B cell (primary cell): ENCODE measurements around the gene MEF2C. TPM values are rescaled to one million over a fixed set of nuclear protein-coding genes. Genes with fewer than 3 reads are reported as not detected.
"Not testable (repeated sequence)": the region's sequence is repeated elsewhere in the genome, so short reads cannot be mapped to it uniquely, and the experiment has no call there.

Source experiments
- ATAC-seq: fragments of 200-7000 bp; cut with Tn5 transposase; one replicate; pipeline ENCODE4 v1.10.0; 2021; ENCODE audit warnings: low read depth, mild to moderate bottlenecking, moderate number of reproducible peaks, moderate library complexity
- CTCF ChIA-PET: fragments of 350-600 bp; sonication (Branson Sonifier 250); formaldehyde crosslinking; loops from one replicate; lab custom pipeline; 2021; ENCODE audit warnings: antibody characterized with exemption, inconsistent platforms; lab: Charles Lee
- POLR2A ChIA-PET: fragments of 350-600 bp; sonication (Branson Sonifier 250); formaldehyde crosslinking; loops from one replicate; lab custom pipeline; 2021; ENCODE audit warnings: antibody characterized with exemption; lab: Charles Lee
- DNase-seq: peaks from one replicate; pipeline ENCODE4 v3.0.0; 2013
- H2AFZ ChIP-seq: 2 replicates; pipeline ENCODE4 v1.6.1; 2012; ENCODE audit warnings: mild to moderate bottlenecking, low read depth, low read length; ENCODE audit not compliant: insufficient read depth, poor library complexity, severe bottlenecking
- H3K27ac ChIP-seq, 2 donors: 1 replicate in 1 of 2; 2 replicates in 1 of 2; pipeline ENCODE4 v1.5.1; 2012 to 2013; ENCODE audit warnings: low read length in 2 of 2, mild to moderate bottlenecking in 2 of 2, moderate library complexity in 1 of 2
- H3K27me3 ChIP-seq, 4 experiments: fragments of 200-600 bp in 1 of 4; sonication (generic) in 1 of 4; replicated peaks in 1 of 4; 1 replicate in 2 of 4; 2 replicates in 2 of 4; pipeline versions ENCODE4 v1.6.1 to v1.7.0; 2013 to 2016; ENCODE audit warnings: low read length in 3 of 4, mild to moderate bottlenecking in 2 of 4, mixed read lengths in 1 of 4, moderate library complexity in 1 of 4; ENCODE audit not compliant: insufficient read depth in 4 of 4, control insufficient read depth in 3 of 4; ENCODE audit errors: control extremely low read depth in 1 of 4
- H3K36me3 ChIP-seq, 2 experiments: replicated peaks in 1 of 2; 1 replicate in 1 of 2; 2 replicates in 1 of 2; pipeline versions ENCODE4 v1.6.1 to v1.7.1; 2013; ENCODE audit warnings: low read length in 1 of 2; ENCODE audit not compliant: insufficient read depth in 2 of 2, control insufficient read depth in 1 of 2; ENCODE audit errors: control extremely low read depth in 1 of 2, extremely low read depth in 1 of 2
- H3K4me1 ChIP-seq, 2 donors: fragments of 200-600 bp in 1 of 2; sonication (generic) in 1 of 2; 1 replicate in 1 of 2; 2 replicates in 1 of 2; pipeline versions ENCODE4 v1.5.1 to v1.6.1; 2013 to 2017; ENCODE audit warnings: low read length in 2 of 2; ENCODE audit not compliant: control insufficient read depth in 2 of 2, insufficient read depth in 2 of 2
- H3K4me2 ChIP-seq: replicated peaks from 2 replicates; pipeline ENCODE3; 2012; ENCODE audit warnings: mild to moderate bottlenecking, low read depth, low read length; ENCODE audit not compliant: poor library complexity, severe bottlenecking
- H3K4me3 ChIP-seq, 5 experiments: fragments of 200-600 bp in 1 of 5; sonication (generic) in 1 of 5; 1 replicate in 3 of 5; 2 replicates in 2 of 5; pipeline versions ENCODE4 v1.5.1 to v1.7.0; 2011 to 2016; ENCODE audit warnings: low read length in 4 of 5, mild to moderate bottlenecking in 4 of 5, low read depth in 2 of 5, control low read depth in 1 of 5, moderate library complexity in 1 of 5; ENCODE audit not compliant: insufficient read depth in 1 of 5; ENCODE audit errors: control extremely low read depth in 1 of 5, extremely low read depth in 1 of 5
- H3K79me2 ChIP-seq: fragments of 200-600 bp; sonication (generic); one replicate; pipeline ENCODE4 v1.6.0; 2016; ENCODE audit warnings: low read length; ENCODE audit not compliant: control insufficient read depth, insufficient read depth
- H3K9ac ChIP-seq: fragments of 200-600 bp; sonication (generic); 2 replicates; pipeline ENCODE4 v1.6.1; 2017; ENCODE audit warnings: mild to moderate bottlenecking, low read length, moderate library complexity
- H3K9me3 ChIP-seq, 3 donors: one replicate each; pipeline versions ENCODE4 v1.6.1 to v1.7.1; 2013; ENCODE audit warnings: low read length in 2 of 3; ENCODE audit not compliant: control insufficient read depth in 2 of 3, insufficient read depth in 1 of 3; ENCODE audit errors: control extremely low read depth in 1 of 3
- H4K20me1 ChIP-seq: 2 replicates; pipeline ENCODE4 v1.6.0; 2012; ENCODE audit warnings: mild to moderate bottlenecking, low read length; ENCODE audit not compliant: insufficient read depth, control insufficient read depth, poor library complexity, severe bottlenecking
- H3K27ac Mint-ChIP-seq: one replicate; pipeline ENCODE4 v1.8.0; 2021; ENCODE audit warnings: mixed read lengths
- H3K27me3 Mint-ChIP-seq: one replicate; pipeline ENCODE4 v1.8.0; 2021; ENCODE audit warnings: mixed read lengths
- H3K4me1 Mint-ChIP-seq: one replicate; pipeline ENCODE4 v1.8.0; 2021; ENCODE audit warnings: mixed read lengths
- H3K4me3 Mint-ChIP-seq: one replicate; pipeline ENCODE4 v1.8.0; 2021; ENCODE audit warnings: mixed read lengths
- H3K9me3 Mint-ChIP-seq: one replicate; pipeline ENCODE4 v1.8.0; 2022; ENCODE audit warnings: mixed read lengths; ENCODE audit not compliant: insufficient read depth
- EZH2 ChIP-seq: IDR thresholded peaks from 2 replicates; pipeline ENCODE4 v1.6.1; 2012; ENCODE audit warnings: borderline replicate concordance, low read depth, mild to moderate bottlenecking, moderate library complexity, low read length; ENCODE audit not compliant: insufficient read depth, poor library complexity, severe bottlenecking
- WGBS: methylation state at CpG from one replicate; pipeline ENCODE4 v1.1.5; 2013; ENCODE audit warnings: missing lambda C conversion rate; ENCODE audit not compliant: insufficient coverage; 5-methylcytosine and 5-hydroxymethylcytosine counted together
- intact Hi-C: fragments of 100-400 bp; cut with micrococcal nuclease; formaldehyde crosslinking; loops from one replicate; pipeline ENCODE4 v1.10.0; 2022
- polyA plus RNA-seq: library from polyadenylated mRNA; depleted of rRNA; stranded (reverse); fragments of >200 nt; gene quantifications from 2 replicates; pipeline ENCODE4 v1.2.3, GENCODE V29; 2012
- total RNA-seq, 2 donors: library from RNA; stranded (reverse); fragments of 120-200 nt in 1 of 2; gene quantifications; 1 replicate in 1 of 2; 2 replicates in 1 of 2; pipeline versions ENCODE4 v1.2.3 to v1.2.4, GENCODE V29; 2013 to 2022
- TF ChIP-seq, protein P1 (sequence below): fragments of 200-600 bp; IDR thresholded peaks from one replicate; pipeline ENCODE4 v1.8.0; 2022; ENCODE audit warnings: antibody characterized with exemption, mild to moderate bottlenecking

Gene MEF2C
- total and polyA plus RNA-seq, 2 donors (not counting 1 experiment from before 2014, with no cell fraction given) = 97.4 to 354 TPM

DNA sequence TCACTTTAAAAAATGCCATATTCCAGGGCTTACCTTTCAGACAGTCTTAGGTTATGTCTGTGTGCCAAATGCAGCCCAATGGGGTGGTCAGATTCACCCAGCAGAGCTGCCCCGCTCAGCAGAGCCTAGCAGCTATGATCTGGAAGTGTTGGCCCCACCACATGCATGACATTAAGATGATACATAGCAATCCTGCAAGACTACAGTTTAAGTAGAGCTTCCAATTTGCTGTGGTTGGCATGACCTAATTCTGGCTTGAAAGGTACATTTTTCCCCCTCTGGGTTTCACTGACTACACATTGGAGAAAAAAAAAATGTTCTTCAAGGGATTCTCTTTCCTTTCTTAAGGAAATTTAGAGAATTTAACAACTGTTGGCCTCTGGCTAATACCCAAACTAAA is 22.5 kb downstream of the MEF2C start:
- H3K4me1 Mint-ChIP-seq = peaks cover 39% of the 10 kb centered on the region
- H3K36me3 ChIP-seq = peaks cover 28 to 70% of the 10 kb centered on the region in 2 experiments

DNA sequence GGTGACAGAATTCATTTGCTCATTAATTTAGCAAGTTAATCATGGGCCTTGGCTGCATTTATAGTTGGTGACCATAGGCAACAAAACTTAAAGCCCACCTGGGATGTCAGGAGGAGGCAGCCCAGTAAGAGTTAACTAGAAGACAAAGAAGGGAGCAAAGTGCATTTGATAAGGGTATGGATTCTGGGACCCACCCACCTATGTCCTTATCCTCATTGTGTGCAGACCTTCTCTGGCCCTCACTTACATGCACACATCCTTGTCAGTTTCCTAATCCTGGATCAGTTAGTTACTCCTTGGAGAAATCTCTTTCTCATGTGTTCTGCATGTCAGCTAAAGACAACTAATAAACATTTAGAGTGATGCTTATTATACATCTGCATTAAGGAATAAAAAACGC is 24.6 kb downstream of the MEF2C start:
- no CpG with 5 or more reads among the region's 1 CpG for WGBS
- H3K27me3 ChIP-seq = no peaks in the 10 kb centered on the region
- peaks cover 0 to 11% (median 10%) of the 10 kb centered on the region in 3 donors for H3K9me3 ChIP-seq
- H3K79me2 ChIP-seq = peaks cover 97% of the 10 kb centered on the region
- CTCF ChIA-PET = no interaction called here
- H4K20me1 ChIP-seq = peaks cover 2% of the 10 kb centered on the region
- Mint-ChIP-seq H3K4me3 (no peak overlapping the region), H3K4me1 (peaks cover 48% of the 10 kb centered on the region), H3K27me3 (no peaks in the 10 kb centered on the region), H3K9me3 (peaks cover 5% of the 10 kb centered on the region), H3K27ac (peak overlapping the region; percentile 8)
- H3K4me2 ChIP-seq = no peak overlapping the region
- H3K4me1 ChIP-seq = peaks cover 6 to 7% of the 10 kb centered on the region in 2 donors
- H3K9ac ChIP-seq = no peak overlapping the region
- H2AFZ ChIP-seq = no peak overlapping the region
- intact Hi-C loops = loop anchor here (2.0 kb wide), 1 partner anchor 14 kb away; no protein-coding TSS in a partner anchor
- H3K27ac ChIP-seq = peak overlapping the region in 1 of 2 donors; percentile 60
- POLR2A ChIA-PET = no interaction called here
- DNase-seq (no peak), ATAC-seq (no peak)
- peaks cover 28 to 69% of the 10 kb centered on the region in 2 experiments for H3K36me3 ChIP-seq
- H3K4me3 ChIP-seq = no peak overlapping the region
- TF ChIP-seq EZH2 = no peak
- TF ChIP-seq, protein P1, sequence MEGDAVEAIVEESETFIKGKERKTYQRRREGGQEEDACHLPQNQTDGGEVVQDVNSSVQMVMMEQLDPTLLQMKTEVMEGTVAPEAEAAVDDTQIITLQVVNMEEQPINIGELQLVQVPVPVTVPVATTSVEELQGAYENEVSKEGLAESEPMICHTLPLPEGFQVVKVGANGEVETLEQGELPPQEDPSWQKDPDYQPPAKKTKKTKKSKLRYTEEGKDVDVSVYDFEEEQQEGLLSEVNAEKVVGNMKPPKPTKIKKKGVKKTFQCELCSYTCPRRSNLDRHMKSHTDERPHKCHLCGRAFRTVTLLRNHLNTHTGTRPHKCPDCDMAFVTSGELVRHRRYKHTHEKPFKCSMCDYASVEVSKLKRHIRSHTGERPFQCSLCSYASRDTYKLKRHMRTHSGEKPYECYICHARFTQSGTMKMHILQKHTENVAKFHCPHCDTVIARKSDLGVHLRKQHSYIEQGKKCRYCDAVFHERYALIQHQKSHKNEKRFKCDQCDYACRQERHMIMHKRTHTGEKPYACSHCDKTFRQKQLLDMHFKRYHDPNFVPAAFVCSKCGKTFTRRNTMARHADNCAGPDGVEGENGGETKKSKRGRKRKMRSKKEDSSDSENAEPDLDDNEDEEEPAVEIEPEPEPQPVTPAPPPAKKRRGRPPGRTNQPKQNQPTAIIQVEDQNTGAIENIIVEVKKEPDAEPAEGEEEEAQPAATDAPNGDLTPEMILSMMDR = no peak

More for the DNA sequence above, 22.5 kb downstream of the MEF2C start:
- Histone ChIP-seq H3K4me2 (no peak overlapping the region), H3K9me3 (peaks cover 0 to 11% (median 10%) of the 10 kb centered on the region in 3 donors), H3K27me3 (no peaks in the 10 kb centered on the region), H3K27ac (peak overlapping the region; percentile 2 to 53), H3K9ac (no peak overlapping the region), H3K4me3 (no peak overlapping the region), H4K20me1 (peaks cover 16% of the 10 kb centered on the region), H3K4me1 (peaks cover 0 to 3% of the 10 kb centered on the region in 2 donors), H2AFZ (no peak overlapping the region), H3K79me2 (peaks cover 97% of the 10 kb centered on the region)
- Mint-ChIP-seq H3K27ac (no peak overlapping the region), H3K9me3 (peaks cover 5% of the 10 kb centered on the region), H3K4me3 (no peak overlapping the region), H3K27me3 (no peaks in the 10 kb centered on the region)
- ChIA-PET CTCF (interaction anchor here (1.0 kb wide), 1 partner anchor 27 kb away, joined by 3 read pairs; no protein-coding TSS in a partner anchor), POLR2A (interaction anchor here (0.6 kb wide), 1 partner anchor 129 kb away, joined by 3 read pairs; no protein-coding TSS in a partner anchor)
- intact Hi-C loops = no loop called here
- ATAC-seq (no peak), DNase-seq (no peak)
- TF ChIP-seq EZH2 = no peak
- TF ChIP-seq, protein P1 = no peak
- 100% methylated on average over 1 of the region's 1 CpG for WGBS

DNA sequence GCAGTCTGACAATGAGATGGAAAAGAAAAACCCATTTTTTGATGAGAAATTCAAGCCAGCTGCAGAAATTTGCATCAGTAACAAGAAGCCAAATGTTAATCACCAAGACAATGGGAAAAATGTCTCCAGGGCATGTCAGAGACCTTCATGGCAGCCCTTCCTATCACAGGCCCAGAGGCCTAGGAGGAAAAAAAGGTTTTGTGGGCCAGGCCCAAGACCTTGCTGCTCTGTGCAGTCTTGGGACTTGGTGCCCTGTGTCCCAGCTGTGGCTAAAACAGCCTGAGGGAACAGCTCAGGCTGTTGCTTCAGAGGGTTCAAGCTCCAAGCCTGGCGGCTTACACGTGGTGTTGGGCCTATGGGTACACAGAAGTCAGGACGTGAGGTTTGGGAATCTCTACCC is 26.6 kb downstream of the MEF2C start:
- intact Hi-C loops = not testable (repeated sequence)

More for the DNA sequence above, 26.6 kb downstream of the MEF2C start:
- CTCF ChIA-PET, DNase-seq, H3K27me3 ChIP-seq, H3K4me2 ChIP-seq, H3K9ac ChIP-seq, H3K9me3 Mint-ChIP-seq, H3K4me3 ChIP-seq, ATAC-seq, H4K20me1 ChIP-seq, H2AFZ ChIP-seq, H3K27me3 Mint-ChIP-seq, POLR2A ChIA-PET, H3K4me3 Mint-ChIP-seq, H3K4me1 ChIP-seq: not testable (repeated sequence)
- H3K27ac Mint-ChIP-seq = peak overlapping the region; percentile 78
- H3K4me1 Mint-ChIP-seq = peaks cover 39% of the 10 kb centered on the region
- Histone ChIP-seq H3K36me3 (peaks cover 21 to 57% of the 10 kb centered on the region in 2 experiments), H3K27ac (peak overlapping the region in 1 of 2 donors; percentile 44), H3K79me2 (peaks cover 90% of the 10 kb centered on the region), H3K9me3 (peaks cover 0 to 18% (median 11%) of the 10 kb centered on the region in 3 donors)
- 100% methylated on average over 3 of the region's 3 CpGs for WGBS
